Activated naive CD4-positive, alpha-beta T cell treated with anti-CD3 and anti-CD28 coated beads, Interleukin-2, amount 50 U/mL, for 24 hours (primary cell): ENCODE results near the gene RFPL2.

Experiments used
- H3K27ac Mint-ChIP-seq: one replicate; pipeline ENCODE4 v1.8.0; 2021; ENCODE audit warnings: mild to moderate bottlenecking, mixed read lengths
- H3K27me3 Mint-ChIP-seq: one replicate; pipeline ENCODE4 v1.8.0; 2021; ENCODE audit warnings: mixed read lengths
- H3K36me3 Mint-ChIP-seq: one replicate; pipeline ENCODE4 v1.8.0; 2021; ENCODE audit warnings: mixed read lengths
- H3K4me1 Mint-ChIP-seq: one replicate; pipeline ENCODE4 v1.8.0; 2021; ENCODE audit warnings: mixed read lengths
- H3K4me3 Mint-ChIP-seq: one replicate; pipeline ENCODE4 v1.8.0; 2021; ENCODE audit warnings: mild to moderate bottlenecking, mixed read lengths
- H3K9me3 Mint-ChIP-seq: one replicate; pipeline ENCODE4 v1.8.0; 2021; ENCODE audit warnings: mixed read lengths

The RFPL2 gene

DNA sequence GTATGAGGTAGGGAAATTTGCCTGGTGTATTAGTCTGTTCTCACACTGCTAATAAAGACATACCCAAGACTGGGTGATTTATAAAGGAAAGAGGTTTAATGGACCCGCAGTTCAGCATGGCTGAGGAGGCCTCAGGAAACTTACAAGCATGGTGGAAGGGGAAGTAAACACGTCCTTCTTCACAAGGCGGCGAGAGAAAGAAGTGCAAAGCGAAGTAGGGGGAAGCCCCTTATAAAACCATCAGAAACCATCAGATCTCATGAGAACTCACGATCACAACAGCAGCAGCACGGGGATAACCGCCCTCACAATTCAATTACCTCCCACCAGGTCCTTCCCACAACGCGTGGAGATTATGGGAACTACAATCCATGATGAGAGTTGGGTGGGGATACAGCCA is 12.0 kb upstream of the RFPL2 start:
- Mint-ChIP-seq H3K36me3 (no peaks in the 10 kb centered on the region), H3K9me3 (no peaks in the 10 kb centered on the region), H3K27ac (no peak overlapping the region), H3K4me1 (no peaks in the 10 kb centered on the region), H3K4me3 (no peak overlapping the region), H3K27me3 (peaks cover 5% of the 10 kb centered on the region)

DNA sequence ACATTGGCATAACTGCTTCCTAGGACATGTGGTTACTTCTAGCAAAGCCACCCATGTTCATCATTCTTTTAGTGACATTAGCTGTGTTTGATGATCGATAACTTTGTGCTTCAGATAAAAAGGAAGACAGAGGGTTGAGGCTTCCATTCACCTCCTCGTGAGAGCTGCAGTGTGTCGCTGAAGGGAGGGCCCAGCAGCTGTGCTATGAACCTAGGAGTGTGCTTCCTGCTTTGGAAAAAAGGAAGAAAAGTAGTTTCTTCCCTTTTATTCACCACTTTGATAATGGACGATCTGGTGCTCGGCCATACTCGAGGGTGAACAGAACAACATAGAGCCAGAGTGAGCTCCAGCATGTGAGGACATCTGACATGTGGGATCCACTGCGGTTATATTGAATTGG is 6.1 kb upstream of the RFPL2 start:
- Mint-ChIP-seq H3K9me3 (no peaks in the 10 kb centered on the region), H3K27ac (no peak overlapping the region), H3K4me1 (peaks cover 10% of the 10 kb centered on the region), H3K36me3 (no peaks in the 10 kb centered on the region), H3K4me3 (no peak overlapping the region), H3K27me3 (peaks cover 5% of the 10 kb centered on the region)

DNA sequence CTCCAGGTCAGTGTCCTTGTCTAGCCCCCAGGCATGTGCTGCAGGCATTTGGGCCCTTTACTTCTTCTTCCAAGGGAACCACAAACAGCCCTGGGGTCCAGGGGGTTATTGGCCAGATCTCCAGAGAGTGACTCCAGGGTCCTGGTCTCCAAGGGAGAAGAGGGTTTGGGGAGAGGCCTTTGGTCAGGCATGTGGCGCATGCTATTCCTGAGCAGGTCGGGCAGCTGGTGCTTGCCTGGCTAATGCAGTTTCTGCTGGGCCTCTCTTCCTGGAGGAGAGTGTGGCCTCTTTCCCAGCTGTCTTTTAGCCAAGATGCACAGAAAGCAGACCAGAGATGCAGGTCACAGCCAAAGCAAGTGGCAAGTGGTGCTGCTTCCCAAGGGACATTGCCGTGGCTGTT is 3.8 kb upstream of the RFPL2 start:
- Mint-ChIP-seq H3K27ac (no peak overlapping the region), H3K4me1 (peaks cover 12% of the 10 kb centered on the region), H3K9me3 (no peaks in the 10 kb centered on the region), H3K27me3 (peaks cover 4% of the 10 kb centered on the region), H3K4me3 (no peak overlapping the region), H3K36me3 (no peaks in the 10 kb centered on the region)

DNA sequence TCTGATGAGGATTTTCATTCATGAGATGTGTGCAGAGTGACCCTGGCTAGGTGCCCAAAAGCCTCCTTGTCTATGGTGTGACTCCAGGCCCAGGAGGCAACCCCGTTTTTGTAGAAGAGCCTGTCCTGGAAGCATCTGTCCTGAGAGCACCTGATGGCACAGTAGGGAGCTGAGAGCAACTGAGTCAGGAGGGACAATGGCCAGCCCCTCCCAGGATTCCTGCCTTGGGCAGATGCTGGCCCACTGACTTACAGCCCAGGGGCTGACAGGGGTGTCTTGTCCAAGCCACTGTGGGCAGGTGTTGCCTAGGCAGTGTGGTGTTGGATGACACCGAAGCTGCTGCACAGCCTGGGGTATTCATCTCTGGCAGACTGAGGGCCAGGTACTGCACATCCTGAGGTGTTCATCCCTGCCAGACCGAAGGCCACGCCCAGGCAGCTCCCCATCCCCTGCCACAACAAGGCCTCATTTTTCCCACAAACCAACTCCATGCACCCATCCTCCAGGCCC is 3.2 kb upstream of the RFPL2 start:
- Mint-ChIP-seq H3K9me3 (no peaks in the 10 kb centered on the region), H3K36me3 (no peaks in the 10 kb centered on the region), H3K4me1 (peaks cover 19% of the 10 kb centered on the region), H3K27ac (no peak overlapping the region), H3K4me3 (no peak overlapping the region), H3K27me3 (peaks cover 6% of the 10 kb centered on the region)

DNA sequence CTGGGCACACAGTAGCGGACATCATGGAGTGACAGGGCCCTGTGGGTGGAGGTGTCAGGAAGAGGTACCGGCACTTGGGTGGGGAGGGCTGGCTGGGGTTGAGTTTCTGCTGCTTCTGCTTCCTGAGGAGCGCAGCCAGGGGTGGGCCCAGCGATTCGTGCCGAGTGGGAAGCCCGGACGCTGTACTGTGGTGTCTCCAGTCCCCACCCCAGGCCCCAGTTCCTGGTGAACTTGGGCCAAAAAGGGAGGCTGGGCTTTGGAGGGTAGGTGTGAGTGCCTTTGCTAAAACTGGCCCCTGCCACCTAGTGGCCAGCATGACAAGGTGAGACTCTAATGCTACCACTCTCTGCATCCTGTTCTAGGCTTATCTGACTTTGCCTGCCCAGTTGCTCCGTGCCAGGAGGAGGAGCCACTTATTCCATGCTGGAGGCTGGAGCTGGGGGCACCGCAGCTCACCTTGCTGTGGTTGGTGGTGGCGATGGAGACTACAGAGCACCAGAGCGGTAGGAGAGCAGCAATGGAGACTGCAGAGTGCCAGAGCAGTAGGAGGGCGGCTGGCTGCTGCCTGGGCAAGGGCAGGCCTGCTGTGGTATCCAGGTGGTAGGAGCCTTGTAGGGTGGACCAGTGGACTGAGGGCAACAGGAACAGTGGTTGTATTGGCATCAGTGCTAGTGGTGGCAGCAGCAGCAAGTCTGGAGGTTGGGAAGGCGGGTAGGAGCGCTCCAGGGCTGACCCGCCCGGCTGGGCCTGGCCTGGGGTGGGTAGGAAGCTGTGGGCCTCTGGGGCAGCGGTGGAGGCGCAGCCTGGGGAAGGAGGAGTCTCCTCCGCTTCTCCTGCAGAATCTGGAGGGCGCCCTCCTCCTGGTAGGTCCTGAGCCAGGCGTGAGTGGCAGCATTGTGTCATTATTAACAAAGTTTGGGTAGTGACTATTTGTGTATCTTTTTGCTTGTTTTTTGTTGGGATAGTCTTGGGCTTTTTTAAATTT is 2.2 kb upstream of the RFPL2 start:
- H3K36me3 Mint-ChIP-seq, result no peaks in the 10 kb centered on the region
- H3K4me3 Mint-ChIP-seq, result no peak overlapping the region
- H3K27me3 Mint-ChIP-seq, result peaks cover 6% of the 10 kb centered on the region
- no peaks in the 10 kb centered on the region for H3K9me3 Mint-ChIP-seq
- H3K4me1 Mint-ChIP-seq, result peaks cover 25% of the 10 kb centered on the region
- no peak overlapping the region for H3K27ac Mint-ChIP-seq

DNA sequence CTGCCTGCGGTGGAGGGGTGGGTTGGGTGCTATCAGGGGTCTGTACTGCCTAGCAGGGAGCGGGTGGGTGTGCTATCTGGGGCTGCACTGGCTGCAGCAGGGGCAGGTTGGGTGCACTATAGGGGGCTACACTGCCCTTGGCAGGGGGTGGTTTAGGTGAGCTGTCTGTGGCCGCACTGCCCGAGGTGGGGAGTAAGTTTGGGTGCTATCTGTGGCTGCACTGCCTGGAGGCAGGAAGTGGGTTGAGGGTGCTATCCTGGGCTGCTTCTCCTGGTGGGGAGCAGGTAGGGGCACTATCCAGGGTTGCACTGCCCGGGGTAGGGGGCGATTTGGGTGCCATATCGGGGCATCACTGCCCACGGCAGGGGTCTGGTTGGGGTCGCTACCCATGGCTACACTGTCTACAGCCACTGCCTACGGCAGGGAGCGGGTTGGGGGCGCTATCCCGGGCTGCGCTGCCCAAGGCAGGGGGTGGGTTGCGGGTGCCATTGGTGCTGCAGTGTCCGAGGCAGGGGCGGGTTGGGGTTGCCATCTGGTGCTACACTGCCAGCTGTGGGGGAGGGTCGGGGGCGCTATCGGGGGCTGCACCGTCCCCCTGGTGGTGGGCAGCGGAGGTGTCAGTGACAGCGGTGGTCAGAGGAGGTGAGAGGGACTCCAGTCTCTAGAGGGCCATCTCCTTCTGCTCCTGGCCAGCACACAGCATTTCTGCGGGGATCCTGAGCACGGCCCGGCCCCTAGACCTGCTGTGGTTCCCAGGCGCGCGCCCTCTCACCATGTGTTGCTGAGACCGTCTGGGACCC is 1.3 kb upstream of the RFPL2 start:
- no peaks in the 10 kb centered on the region for H3K9me3 Mint-ChIP-seq

DNA sequence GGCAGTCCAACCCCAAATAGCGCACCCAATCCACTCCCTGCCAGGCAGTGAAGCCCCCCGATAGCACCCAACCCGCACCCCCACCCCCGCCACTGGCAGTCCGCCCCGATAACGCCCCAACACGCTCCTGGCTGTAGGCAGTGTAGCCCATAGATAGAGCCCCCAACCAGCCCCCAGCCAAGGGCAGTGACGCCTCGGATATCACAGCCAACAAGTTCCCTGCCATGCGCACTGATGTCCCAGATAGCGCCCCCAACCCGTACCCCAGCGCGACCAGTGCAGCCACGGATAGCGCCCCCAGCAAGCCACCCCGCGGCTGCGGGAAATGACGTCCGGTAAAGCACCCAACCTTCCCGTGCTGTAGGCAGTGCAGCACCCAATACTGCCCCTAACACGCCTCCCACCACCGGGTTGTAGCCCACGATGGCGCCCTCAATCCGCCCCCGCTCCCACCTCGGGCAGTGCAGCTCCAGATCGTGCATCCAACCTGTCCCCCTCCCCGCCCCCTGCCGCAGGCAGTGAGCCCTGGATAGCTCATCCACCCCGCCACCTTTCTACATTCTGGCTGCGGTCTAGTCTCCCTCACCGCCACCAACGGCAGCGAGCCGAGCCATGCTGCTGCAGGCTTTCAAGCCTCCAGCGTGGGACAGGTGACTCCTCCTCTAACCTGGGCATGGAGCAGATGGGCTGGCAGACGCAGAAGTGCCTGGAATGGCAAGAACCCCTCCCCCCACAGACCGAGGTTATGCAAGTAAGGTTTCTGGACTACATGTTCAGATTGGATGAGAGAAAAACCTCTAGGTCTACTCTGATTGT is 625 bp downstream of the RFPL2 start:
- H3K27ac Mint-ChIP-seq, result no peak overlapping the region

More for the DNA sequence above, 1.3 kb upstream of the RFPL2 start:
- no peak overlapping the region for H3K27ac Mint-ChIP-seq
- peaks cover 28% of the 10 kb centered on the region for H3K4me1 Mint-ChIP-seq
- H3K4me3 Mint-ChIP-seq, result no peak overlapping the region
- no peaks in the 10 kb centered on the region for H3K36me3 Mint-ChIP-seq
- H3K27me3 Mint-ChIP-seq, result peaks cover 6% of the 10 kb centered on the region

DNA sequence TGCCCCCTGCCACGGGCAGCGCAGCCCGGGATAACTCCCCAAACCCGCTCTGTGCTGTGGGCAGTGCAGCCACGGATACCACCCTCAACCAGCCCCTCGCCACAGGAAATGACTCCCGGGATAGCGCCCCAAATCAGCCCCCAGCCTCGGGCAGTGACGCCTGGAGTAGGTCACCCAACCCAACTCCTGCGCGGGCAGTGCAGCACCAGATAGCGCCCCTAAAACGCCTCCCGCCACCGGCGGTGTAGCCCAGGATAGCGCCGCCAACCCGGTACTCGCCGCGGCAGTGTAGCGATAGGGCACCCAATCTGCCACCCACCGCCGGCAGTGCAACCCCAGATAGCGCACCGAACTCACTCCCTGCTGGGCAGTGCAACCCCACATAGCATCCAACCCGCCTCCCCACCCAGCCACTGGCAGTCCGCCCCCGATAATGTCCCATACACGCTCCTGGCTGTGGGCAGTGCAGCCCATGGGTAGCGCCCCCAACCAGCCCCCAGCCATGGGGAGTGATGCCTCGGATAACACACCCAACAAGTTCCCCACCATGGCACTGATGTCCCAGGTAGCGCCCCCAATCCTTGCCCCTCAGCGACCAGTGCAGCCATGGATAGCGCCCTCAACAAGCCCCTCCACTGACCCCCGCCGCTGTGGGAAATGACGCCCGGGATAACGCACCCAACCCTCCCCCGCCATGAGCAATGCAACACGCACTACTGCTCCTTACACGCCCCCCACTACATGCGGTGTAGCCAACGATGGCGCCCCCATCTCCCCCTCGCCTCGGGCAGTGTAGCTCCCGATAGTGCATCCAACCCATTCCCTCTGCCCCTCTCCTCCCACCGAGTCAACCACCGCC is 1.5 kb downstream of the RFPL2 start:
- Mint-ChIP-seq H3K27me3 (peaks cover 6% of the 10 kb centered on the region), H3K4me3 (peak overlapping the region; percentile 71), H3K27ac (no peak overlapping the region), H3K4me1 (peaks cover 36% of the 10 kb centered on the region), H3K36me3 (no peaks in the 10 kb centered on the region), H3K9me3 (no peaks in the 10 kb centered on the region)

More for the DNA sequence above, 625 bp downstream of the RFPL2 start:
- peak overlapping the region; percentile 76 for H3K4me3 Mint-ChIP-seq
- H3K9me3 Mint-ChIP-seq, result no peaks in the 10 kb centered on the region
- H3K4me1 Mint-ChIP-seq, result peaks cover 36% of the 10 kb centered on the region
- H3K36me3 Mint-ChIP-seq, result no peaks in the 10 kb centered on the region
- H3K27me3 Mint-ChIP-seq, result peaks cover 6% of the 10 kb centered on the region

DNA sequence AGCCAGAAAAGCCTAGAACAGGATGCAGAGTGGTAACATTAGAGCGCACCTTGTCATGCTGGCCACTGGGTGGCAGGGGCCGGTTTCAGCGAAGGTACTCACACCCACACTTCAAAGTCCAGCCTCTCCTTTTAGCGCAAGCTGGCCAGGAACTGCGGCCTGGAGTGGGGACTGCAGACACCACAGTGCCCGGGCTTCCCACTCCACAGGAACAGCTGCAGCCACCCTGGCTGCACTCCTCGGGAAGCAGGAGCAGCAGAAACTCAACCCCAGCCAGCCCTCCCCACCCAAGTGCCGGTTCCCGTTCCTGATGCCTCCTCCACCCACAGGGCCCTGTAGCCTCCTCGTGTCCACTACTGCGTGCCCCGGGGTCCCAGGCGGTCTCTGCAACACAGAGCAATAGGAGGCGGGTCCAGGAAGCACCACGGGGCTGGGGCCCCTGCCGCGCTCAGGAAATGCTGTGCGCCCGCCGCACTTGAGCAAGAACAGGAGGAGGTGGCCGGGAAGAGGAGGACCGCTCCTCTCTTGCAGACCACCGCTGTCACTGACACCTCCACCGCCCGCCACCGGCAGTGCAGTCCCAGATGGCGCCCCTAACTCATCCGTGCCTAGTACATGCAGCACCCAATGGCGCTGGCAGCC is 2.2 kb downstream of the RFPL2 start:
- H3K9me3 Mint-ChIP-seq, result no peaks in the 10 kb centered on the region
- peaks cover 6% of the 10 kb centered on the region for H3K27me3 Mint-ChIP-seq
- H3K4me1 Mint-ChIP-seq, result peaks cover 35% of the 10 kb centered on the region
- peak overlapping the region; percentile 71 for H3K4me3 Mint-ChIP-seq
- no peaks in the 10 kb centered on the region for H3K36me3 Mint-ChIP-seq
- no peak overlapping the region for H3K27ac Mint-ChIP-seq

DNA sequence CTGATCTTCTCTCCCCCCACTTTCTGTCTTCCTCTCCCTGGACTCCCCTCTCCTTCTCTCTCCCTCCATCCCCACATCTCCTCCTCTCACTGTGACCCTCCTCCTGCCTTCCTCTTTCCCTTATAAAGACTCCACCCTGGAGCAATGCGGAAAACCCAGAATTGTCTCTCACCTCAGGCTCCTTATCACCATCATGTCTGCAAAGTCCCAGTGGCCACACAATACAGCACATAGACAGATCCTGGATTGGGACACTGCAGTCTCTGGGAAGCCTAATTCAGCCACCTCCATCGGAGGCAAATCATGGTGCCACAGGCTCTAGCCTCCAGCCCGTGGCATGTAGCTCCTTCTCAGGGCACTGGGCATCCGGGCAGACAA is 2.7 kb downstream of the RFPL2 start:
- no peaks in the 10 kb centered on the region for H3K9me3 Mint-ChIP-seq
- H3K4me1 Mint-ChIP-seq, result peaks cover 33% of the 10 kb centered on the region
- peaks cover 6% of the 10 kb centered on the region for H3K27me3 Mint-ChIP-seq
- H3K36me3 Mint-ChIP-seq, result no peaks in the 10 kb centered on the region
- H3K27ac Mint-ChIP-seq, result peak overlapping the region; percentile 78
- H3K4me3 Mint-ChIP-seq, result peak overlapping the region; percentile 71

DNA sequence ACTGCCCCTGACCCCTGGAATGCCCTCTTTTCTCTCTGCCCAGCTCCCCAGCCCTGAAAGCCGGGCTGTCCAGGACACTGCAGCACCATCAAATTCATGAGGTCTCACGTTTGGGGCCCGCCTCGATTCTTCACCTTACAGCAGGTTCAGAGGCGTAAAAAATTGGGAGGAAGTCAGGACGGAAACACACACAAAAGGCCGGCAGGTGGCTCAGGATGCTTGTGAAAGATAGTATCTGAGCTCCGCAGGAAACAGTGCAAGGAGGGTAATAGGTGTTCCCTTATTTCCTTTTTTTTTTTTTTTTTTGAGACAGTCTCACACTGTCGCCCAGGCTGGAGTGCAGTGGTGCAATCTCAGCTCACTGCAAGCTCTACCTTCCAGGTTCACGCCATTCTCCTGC is 4.1 kb downstream of the RFPL2 start:
- Mint-ChIP-seq H3K27me3 (peaks cover 6% of the 10 kb centered on the region), H3K27ac (peak overlapping the region; percentile 76), H3K4me1 (peaks cover 24% of the 10 kb centered on the region)

DNA sequence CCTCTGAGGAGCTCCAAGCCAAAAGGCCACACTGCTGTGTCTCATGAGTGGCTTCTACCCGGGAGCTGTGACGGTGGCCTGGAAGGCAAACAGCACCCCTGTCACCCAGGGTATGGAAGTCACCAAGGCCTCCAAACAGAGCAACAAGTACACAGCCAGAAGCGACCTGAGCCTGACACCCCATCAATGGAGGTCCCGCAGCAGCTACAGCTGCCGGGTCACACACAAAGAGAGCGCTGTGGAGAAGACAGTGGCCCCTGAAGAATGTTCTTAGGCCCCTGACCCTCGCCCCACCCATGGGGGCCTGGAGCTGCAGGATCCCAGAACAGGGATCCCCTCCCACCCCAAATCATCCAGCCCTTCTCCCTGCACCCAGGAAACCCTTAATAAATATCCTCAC is 4.9 kb downstream of the RFPL2 start:
- peaks cover 6% of the 10 kb centered on the region for H3K27me3 Mint-ChIP-seq

More for the DNA sequence above, 4.1 kb downstream of the RFPL2 start:
- Mint-ChIP-seq H3K36me3 (no peaks in the 10 kb centered on the region), H3K9me3 (no peaks in the 10 kb centered on the region), H3K4me3 (no peak overlapping the region)

DNA sequence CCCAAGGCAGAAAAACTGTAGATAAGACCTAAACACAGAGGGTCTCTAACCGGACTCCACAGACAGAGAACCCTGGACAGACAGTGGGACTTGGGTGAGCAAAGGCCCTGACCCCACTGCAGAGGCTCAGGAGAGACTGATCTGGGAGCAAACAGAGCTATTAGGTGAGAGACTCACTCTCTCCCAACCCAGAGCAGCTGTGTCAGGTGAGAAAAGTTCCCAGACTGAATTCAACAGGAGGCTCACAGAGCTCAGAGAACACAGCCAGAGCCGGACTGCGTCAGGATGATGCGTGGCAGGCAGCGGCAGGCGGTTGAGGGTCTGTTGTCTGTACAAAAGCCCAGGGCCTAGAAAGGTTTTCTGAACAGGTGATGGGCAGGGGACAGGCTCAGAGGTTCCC is 5.5 kb downstream of the RFPL2 start:
- H3K4me1 Mint-ChIP-seq, result peaks cover 24% of the 10 kb centered on the region
- H3K27me3 Mint-ChIP-seq, result peaks cover 2% of the 10 kb centered on the region
- H3K9me3 Mint-ChIP-seq, result no peaks in the 10 kb centered on the region

More for the DNA sequence above, 4.9 kb downstream of the RFPL2 start:
- no peaks in the 10 kb centered on the region for H3K9me3 Mint-ChIP-seq
- H3K4me3 Mint-ChIP-seq, result no peak overlapping the region
- H3K4me1 Mint-ChIP-seq, result peaks cover 24% of the 10 kb centered on the region
- H3K27ac Mint-ChIP-seq, result no peak overlapping the region
- H3K36me3 Mint-ChIP-seq, result no peaks in the 10 kb centered on the region

More for the DNA sequence above, 5.5 kb downstream of the RFPL2 start:
- Mint-ChIP-seq H3K4me3 (no peak overlapping the region), H3K36me3 (no peaks in the 10 kb centered on the region), H3K27ac (no peak overlapping the region)
